Neural cell (in vitro differentiated cells): ENCODE measurements around the gene USP31. TPM values are rescaled to one million over a fixed set of nuclear protein-coding genes. Genes with fewer than 3 reads are reported as not detected.

Experiments used
- H2AFZ ChIP-seq: fragments of 200-600, 300-800 bp; sonication (generic), shearing (Covaris generic); 2 replicates; pipeline ENCODE4 v1.6.0; 2014; ENCODE audit warnings: low read depth, mild to moderate bottlenecking, antibody characterized with exemption, low read length, moderate library complexity
- H3F3A ChIP-seq: fragments of 200-600 bp; shearing (Covaris generic); 2 replicates; pipeline ENCODE4 v1.6.1; 2016; ENCODE audit warnings: mild to moderate bottlenecking, moderate library complexity, mixed read lengths, antibody characterized with exemption, low read length; ENCODE audit not compliant: insufficient read depth, poor library complexity, severe bottlenecking
- H3K27ac ChIP-seq: fragments of 200-600, 300-800 bp; sonication (generic), shearing (Covaris generic); 2 replicates; pipeline ENCODE4 v1.5.1; 2014; ENCODE audit warnings: mild to moderate bottlenecking, low read length, moderate library complexity
- H3K27me3 ChIP-seq: fragments of 300-800, 200-600 bp; sonication (generic), shearing (Covaris generic); 2 replicates; pipeline ENCODE4 v1.6.0; 2014; ENCODE audit warnings: mild to moderate bottlenecking, low read depth, low read length, moderate library complexity; ENCODE audit not compliant: insufficient read depth
- H3K36me3 ChIP-seq: fragments of 300-800, 200-600 bp; sonication (generic), shearing (Covaris generic); 2 replicates; pipeline ENCODE4 v1.5.1; 2014; ENCODE audit warnings: mild to moderate bottlenecking, antibody characterized with exemption, low read length, moderate library complexity; ENCODE audit not compliant: insufficient read depth
- H3K4me2 ChIP-seq: fragments of 300-800, 200-600 bp; sonication (generic), shearing (Covaris generic); 2 replicates; pipeline ENCODE4 v1.6.0; 2014; ENCODE audit warnings: mild to moderate bottlenecking, low read length
- H3K4me3 ChIP-seq: fragments of 300-800, 200-600 bp; sonication (generic), shearing (Covaris generic); 2 replicates; pipeline ENCODE4 v1.5.1; 2014; ENCODE audit warnings: mild to moderate bottlenecking, low read length, moderate library complexity
- H3K79me2 ChIP-seq: fragments of 200-600 bp; shearing (Covaris generic); replicated peaks from 2 replicates; pipeline ENCODE4 v1.6.0; 2014; ENCODE audit warnings: mild to moderate bottlenecking, low read length, moderate library complexity; ENCODE audit not compliant: insufficient read depth
- H3K9ac ChIP-seq: fragments of 300-800, 200-600 bp; sonication (generic), shearing (Covaris generic); 2 replicates; pipeline ENCODE4 v1.6.1; 2016; ENCODE audit warnings: mild to moderate bottlenecking, low read length, mixed read lengths
- H3K9me2 ChIP-seq: fragments of 200-600 bp; shearing (Covaris generic); 2 replicates; pipeline ENCODE4 v1.6.1; 2016; ENCODE audit warnings: mild to moderate bottlenecking, low read length, mixed read lengths; ENCODE audit not compliant: insufficient read depth
- H3K9me3 ChIP-seq: fragments of 200-600, 300-800 bp; sonication (generic), shearing (Covaris generic); 2 replicates; pipeline ENCODE4 v1.6.1; 2016; ENCODE audit warnings: mild to moderate bottlenecking, mixed run types, low read length, moderate library complexity, mixed read lengths
- H4K20me1 ChIP-seq: fragments of 200-600 bp; shearing (Covaris generic); 2 replicates; pipeline ENCODE4 v1.6.1; 2016; ENCODE audit warnings: mild to moderate bottlenecking, mixed run types; ENCODE audit not compliant: insufficient read depth
- EP300 ChIP-seq: fragments of 450-650 bp; conservative IDR thresholded peaks from 2 replicates; pipeline ENCODE4 v1.6.1; 2014; ENCODE audit warnings: antibody characterized with exemption, mild to moderate bottlenecking, moderate library complexity; ENCODE audit not compliant: poor library complexity, severe bottlenecking
- EZH2 ChIP-seq: fragments of 200-600, 300-800 bp; shearing (Covaris generic), sonication (generic); IDR thresholded peaks from 2 replicates; pipeline ENCODE4 v1.6.1; 2014; ENCODE audit warnings: antibody characterized with exemption, low read length, borderline replicate concordance, mild to moderate bottlenecking; ENCODE audit not compliant: insufficient read depth, poor library complexity, severe bottlenecking
- MXI1 ChIP-seq: fragments of 450-650 bp; conservative IDR thresholded peaks from 2 replicates; pipeline ENCODE4 v1.6.1; 2014; ENCODE audit warnings: antibody characterized with exemption, mild to moderate bottlenecking; ENCODE audit not compliant: poor library complexity, severe bottlenecking
- POLR2AphosphoS5 ChIP-seq: IDR thresholded peaks from 2 replicates; pipeline ENCODE4 v1.6.1; 2012
- RAD21 ChIP-seq: fragments of 450-650 bp; conservative IDR thresholded peaks from 2 replicates; pipeline ENCODE4 v1.6.1; 2014; ENCODE audit warnings: antibody characterized with exemption, mild to moderate bottlenecking, moderate library complexity
- SMC3 ChIP-seq: fragments of 450-650 bp; conservative IDR thresholded peaks from 2 replicates; pipeline ENCODE4 v1.6.1; 2014; ENCODE audit warnings: antibody characterized with exemption, mild to moderate bottlenecking, moderate library complexity; ENCODE audit not compliant: poor library complexity
- TAF1 ChIP-seq: IDR thresholded peaks from 2 replicates; pipeline ENCODE4 v1.6.1; 2012; ENCODE audit warnings: low read depth
- polyA plus RNA-seq: library from polyadenylated mRNA; depleted of rRNA; stranded (reverse); fragments of >200 nt; gene quantifications from 2 replicates; pipeline ENCODE4 v1.2.3, GENCODE V29; 2014
- TF ChIP-seq, protein P1 (sequence below): IDR thresholded peaks from 2 replicates; pipeline ENCODE4 v1.6.1; 2012; ENCODE audit warnings: borderline replicate concordance
- TF ChIP-seq, protein P2 (sequence below): fragments of 450-650 bp; IDR thresholded peaks from 2 replicates; pipeline ENCODE4 v1.5.1; 2014; ENCODE audit warnings: antibody characterized with exemption, mild to moderate bottlenecking, moderate library complexity; ENCODE audit not compliant: poor library complexity, severe bottlenecking

USP31 gene
- polyA plus RNA-seq, 1 donor from 2014 or later, result 5.8 TPM

- H3K79me2 ChIP-seq, result no peaks in the 10 kb centered on the region
- no peak overlapping the region for H3K4me2 ChIP-seq
- no peaks in the 10 kb centered on the region for H3K9me2 ChIP-seq
- H3K27ac ChIP-seq, result no peak overlapping the region
- TF ChIP-seq, protein P1, sequence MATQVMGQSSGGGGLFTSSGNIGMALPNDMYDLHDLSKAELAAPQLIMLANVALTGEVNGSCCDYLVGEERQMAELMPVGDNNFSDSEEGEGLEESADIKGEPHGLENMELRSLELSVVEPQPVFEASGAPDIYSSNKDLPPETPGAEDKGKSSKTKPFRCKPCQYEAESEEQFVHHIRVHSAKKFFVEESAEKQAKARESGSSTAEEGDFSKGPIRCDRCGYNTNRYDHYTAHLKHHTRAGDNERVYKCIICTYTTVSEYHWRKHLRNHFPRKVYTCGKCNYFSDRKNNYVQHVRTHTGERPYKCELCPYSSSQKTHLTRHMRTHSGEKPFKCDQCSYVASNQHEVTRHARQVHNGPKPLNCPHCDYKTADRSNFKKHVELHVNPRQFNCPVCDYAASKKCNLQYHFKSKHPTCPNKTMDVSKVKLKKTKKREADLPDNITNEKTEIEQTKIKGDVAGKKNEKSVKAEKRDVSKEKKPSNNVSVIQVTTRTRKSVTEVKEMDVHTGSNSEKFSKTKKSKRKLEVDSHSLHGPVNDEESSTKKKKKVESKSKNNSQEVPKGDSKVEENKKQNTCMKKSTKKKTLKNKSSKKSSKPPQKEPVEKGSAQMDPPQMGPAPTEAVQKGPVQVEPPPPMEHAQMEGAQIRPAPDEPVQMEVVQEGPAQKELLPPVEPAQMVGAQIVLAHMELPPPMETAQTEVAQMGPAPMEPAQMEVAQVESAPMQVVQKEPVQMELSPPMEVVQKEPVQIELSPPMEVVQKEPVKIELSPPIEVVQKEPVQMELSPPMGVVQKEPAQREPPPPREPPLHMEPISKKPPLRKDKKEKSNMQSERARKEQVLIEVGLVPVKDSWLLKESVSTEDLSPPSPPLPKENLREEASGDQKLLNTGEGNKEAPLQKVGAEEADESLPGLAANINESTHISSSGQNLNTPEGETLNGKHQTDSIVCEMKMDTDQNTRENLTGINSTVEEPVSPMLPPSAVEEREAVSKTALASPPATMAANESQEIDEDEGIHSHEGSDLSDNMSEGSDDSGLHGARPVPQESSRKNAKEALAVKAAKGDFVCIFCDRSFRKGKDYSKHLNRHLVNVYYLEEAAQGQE, result no peak
- TF ChIP-seq SMC3 (no peak), RAD21 (no peak), TAF1 (no peak), EZH2 (no peak), EP300 (no peak), MXI1 (no peak), POLR2AphosphoS5 (no peak)
- TF ChIP-seq, protein P2, sequence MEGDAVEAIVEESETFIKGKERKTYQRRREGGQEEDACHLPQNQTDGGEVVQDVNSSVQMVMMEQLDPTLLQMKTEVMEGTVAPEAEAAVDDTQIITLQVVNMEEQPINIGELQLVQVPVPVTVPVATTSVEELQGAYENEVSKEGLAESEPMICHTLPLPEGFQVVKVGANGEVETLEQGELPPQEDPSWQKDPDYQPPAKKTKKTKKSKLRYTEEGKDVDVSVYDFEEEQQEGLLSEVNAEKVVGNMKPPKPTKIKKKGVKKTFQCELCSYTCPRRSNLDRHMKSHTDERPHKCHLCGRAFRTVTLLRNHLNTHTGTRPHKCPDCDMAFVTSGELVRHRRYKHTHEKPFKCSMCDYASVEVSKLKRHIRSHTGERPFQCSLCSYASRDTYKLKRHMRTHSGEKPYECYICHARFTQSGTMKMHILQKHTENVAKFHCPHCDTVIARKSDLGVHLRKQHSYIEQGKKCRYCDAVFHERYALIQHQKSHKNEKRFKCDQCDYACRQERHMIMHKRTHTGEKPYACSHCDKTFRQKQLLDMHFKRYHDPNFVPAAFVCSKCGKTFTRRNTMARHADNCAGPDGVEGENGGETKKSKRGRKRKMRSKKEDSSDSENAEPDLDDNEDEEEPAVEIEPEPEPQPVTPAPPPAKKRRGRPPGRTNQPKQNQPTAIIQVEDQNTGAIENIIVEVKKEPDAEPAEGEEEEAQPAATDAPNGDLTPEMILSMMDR, result no peak
- no peaks in the 10 kb centered on the region for H3K36me3 ChIP-seq
- no peaks in the 10 kb centered on the region for H4K20me1 ChIP-seq
- H3K4me3 ChIP-seq, result no peak overlapping the region
- no peaks in the 10 kb centered on the region for H3F3A ChIP-seq
- no peaks in the 10 kb centered on the region for H3K9me3 ChIP-seq
- H2AFZ ChIP-seq, result no peak overlapping the region
- H3K9ac ChIP-seq, result no peak overlapping the region
- no peaks in the 10 kb centered on the region for H3K27me3 ChIP-seq
Observed at GRCh38 chr16:23048164-23048563, 101.1 kb downstream of the USP31 start.

DNA sequence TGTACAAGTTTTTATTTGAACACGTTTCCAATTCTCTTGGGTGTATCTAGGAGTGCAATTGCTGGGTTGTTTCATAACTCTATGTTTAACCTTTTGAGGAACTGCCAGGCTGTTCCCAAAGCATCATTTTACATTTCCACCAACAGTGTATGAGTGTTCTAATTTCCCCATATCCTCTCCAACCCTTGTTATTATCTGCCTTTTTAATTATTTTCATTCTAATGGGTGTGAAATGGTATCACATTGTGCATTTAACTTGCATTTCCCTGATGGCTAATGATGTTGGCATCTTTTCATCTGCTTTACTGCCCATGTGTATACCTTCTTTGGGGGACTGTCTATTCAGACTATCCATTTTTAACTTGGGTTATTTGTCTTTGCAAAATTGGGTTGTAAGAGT, 104.2 kb downstream of the USP31 start:
- no peaks in the 10 kb centered on the region for H4K20me1 ChIP-seq
- H3K36me3 ChIP-seq, result no peaks in the 10 kb centered on the region
- H3K79me2 ChIP-seq, result no peaks in the 10 kb centered on the region
- no peak overlapping the region for H3K27ac ChIP-seq
- no peak overlapping the region for H2AFZ ChIP-seq
- no peaks in the 10 kb centered on the region for H3K9me2 ChIP-seq
- H3K4me3 ChIP-seq, result no peak overlapping the region
- H3F3A ChIP-seq, result no peaks in the 10 kb centered on the region
- H3K4me2 ChIP-seq, result no peak overlapping the region
- no peak overlapping the region for H3K9ac ChIP-seq
- no peaks in the 10 kb centered on the region for H3K9me3 ChIP-seq
- no peaks in the 10 kb centered on the region for H3K27me3 ChIP-seq
- TF ChIP-seq POLR2AphosphoS5 (no peak), SMC3 (no peak), TAF1 (no peak), RAD21 (no peak), EZH2 (no peak), MXI1 (no peak), EP300 (no peak)
- TF ChIP-seq, protein P1, result no peak
- TF ChIP-seq, protein P2, result no peak
